GM12801 (cell line): ENCODE results near the gene AP2B1.

Experiments used
- TF ChIP-seq, protein P1 (sequence below): IDR thresholded peaks from one replicate; pipeline ENCODE4 v1.5.1; 2011; ENCODE audit warnings: control low read depth; ENCODE audit not compliant: insufficient read length; ENCODE audit errors: extremely low read depth

AP2B1 gene

DNA sequence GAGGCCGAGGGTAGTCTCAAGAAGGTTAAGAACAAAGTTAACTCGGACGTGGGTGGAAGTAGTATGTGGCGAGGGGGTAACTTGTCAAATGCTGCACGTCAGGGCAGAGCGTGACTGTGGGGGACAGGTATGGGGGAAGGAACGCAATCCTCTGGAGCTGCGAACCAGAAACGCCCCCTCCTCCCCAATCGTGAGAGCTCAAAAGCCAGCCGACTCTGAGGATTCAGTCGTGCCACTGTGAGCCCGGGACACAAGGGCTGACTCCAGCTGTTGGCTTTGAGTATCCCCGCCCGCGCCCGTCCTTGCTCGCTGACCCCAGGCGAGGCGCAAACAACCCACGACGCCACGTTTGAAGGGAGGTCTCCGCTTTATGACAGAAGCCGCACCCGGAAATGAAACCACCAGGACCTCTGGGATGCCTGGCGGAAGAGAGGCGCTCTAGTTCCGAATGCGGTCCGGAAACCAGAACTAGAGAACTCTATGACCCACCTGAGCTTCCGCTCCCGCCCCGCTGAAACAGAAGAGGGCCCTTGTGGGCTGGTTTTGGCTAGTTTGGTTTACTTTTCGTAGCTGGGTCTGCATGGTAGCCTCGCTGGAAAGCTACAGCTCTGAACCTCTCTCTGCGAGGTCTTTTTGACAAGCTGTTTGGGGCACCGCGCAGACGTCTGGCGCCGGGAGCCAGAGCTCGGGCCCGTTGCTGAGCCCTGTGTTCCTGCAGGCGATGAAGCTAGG, 8.8 kb upstream of the AP2B1 start, which contains the start of gene PEX12:
Gene PEX12, minus strand, starts transcription at position 375 of the 732 bp plus-strand sequence. CDS start 550 bp downstream, outside the sequence.
- TF ChIP-seq, protein P1, sequence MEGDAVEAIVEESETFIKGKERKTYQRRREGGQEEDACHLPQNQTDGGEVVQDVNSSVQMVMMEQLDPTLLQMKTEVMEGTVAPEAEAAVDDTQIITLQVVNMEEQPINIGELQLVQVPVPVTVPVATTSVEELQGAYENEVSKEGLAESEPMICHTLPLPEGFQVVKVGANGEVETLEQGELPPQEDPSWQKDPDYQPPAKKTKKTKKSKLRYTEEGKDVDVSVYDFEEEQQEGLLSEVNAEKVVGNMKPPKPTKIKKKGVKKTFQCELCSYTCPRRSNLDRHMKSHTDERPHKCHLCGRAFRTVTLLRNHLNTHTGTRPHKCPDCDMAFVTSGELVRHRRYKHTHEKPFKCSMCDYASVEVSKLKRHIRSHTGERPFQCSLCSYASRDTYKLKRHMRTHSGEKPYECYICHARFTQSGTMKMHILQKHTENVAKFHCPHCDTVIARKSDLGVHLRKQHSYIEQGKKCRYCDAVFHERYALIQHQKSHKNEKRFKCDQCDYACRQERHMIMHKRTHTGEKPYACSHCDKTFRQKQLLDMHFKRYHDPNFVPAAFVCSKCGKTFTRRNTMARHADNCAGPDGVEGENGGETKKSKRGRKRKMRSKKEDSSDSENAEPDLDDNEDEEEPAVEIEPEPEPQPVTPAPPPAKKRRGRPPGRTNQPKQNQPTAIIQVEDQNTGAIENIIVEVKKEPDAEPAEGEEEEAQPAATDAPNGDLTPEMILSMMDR = no peak

DNA sequence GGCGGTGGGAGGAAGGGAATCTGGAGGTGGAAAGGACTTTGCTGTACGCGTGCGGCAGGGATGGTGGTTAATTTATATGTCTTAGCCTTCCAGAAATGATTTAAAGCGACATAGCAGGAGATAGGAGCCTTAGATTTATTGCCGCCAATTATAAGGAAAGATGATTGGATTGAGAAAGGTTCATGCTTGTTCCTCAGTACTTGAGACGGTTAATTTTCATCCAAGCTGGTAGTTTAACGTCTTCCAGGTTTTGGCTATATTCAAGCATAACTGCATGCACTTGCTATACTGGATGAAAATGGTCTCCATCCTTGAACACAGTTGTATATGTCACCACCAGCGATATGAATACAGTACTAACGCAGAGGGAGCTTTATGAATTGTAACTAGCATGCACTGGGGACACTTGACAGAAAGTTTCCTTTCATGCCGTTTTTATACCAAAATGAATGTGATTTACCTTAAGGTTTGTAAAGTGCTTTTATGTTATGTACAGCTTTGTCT, 8.1 kb upstream of the AP2B1 start:
- TF ChIP-seq, protein P1 = no peak

DNA sequence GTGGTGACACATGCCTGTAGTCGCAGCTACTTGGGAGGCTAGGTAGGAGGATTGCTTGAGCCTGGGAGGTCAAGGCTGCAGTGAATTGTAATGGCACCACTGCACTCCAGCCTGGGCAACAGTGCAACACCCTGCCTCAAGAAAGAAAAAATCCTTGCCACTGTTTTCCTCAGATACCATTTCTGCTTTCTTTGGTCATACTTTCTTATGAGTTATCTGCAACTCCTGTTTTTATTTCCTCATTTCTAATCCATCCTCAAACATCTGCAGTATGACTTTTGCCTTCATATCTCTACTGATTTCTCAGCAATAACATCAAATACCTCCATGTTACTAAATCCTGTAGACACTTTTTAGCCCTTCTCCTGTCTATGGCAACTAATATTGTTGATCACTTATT, 3.1 kb upstream of the AP2B1 start:
- TF ChIP-seq, protein P1 = no peak

DNA sequence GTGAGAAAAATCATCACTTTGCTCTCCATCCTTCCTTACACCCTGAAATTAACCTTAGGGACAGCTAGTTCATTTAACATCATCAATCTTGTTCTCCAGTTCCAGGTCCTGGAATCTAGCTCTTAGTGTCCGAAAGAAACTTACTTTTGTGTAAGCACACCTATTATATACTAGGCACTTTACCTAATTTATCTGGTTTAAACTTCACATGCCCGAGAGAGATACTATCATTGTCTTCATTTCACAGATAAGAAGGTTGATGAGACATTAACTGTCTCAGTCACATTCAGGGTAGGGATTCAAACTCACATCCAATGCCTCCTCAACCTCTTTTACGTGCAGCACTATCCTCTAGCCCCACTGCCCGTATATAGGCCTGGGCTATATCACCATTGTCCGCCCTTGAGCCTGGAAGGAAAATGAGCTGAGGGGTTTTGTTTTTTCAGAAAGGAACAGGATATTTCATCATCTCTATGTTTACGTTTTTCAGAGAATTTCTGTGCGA, 501 bp upstream of the AP2B1 start:
- TF ChIP-seq, protein P1 = no peak

DNA sequence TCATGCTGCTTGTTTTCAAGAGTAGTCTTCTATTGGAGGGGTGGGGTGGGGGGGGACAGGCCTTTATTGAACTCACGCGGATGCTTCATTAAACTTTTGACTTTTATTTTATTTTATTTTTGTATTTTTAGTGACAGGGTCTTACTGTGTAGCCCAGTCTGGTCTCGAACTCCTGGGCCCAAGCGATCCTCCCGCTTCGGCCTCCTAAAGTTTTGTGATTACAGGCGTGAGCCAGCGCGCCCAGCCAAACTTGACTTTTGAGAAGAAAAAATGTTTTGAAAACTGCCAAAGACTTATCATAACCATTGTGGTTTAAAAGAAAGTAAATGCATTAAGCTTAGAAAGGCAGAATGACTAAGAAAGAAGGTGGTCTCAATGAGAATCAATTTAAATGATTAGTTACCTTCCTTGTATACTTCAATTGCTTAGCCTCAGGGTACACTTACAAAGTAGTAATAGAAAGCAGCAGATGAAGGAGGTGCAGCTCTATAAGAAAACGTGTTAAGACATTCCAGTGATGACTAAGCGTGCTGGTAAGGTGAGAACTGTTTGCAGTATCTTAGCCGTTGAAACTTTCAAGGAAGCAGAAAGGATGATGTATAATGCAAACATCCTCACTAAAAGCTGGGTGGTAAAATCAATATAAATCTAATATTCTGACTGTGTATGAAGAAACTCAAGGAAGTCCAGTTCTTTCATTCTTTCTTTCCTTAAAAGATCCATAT, 1.2 kb downstream of the AP2B1 start:
- TF ChIP-seq, protein P1 = no peak

DNA sequence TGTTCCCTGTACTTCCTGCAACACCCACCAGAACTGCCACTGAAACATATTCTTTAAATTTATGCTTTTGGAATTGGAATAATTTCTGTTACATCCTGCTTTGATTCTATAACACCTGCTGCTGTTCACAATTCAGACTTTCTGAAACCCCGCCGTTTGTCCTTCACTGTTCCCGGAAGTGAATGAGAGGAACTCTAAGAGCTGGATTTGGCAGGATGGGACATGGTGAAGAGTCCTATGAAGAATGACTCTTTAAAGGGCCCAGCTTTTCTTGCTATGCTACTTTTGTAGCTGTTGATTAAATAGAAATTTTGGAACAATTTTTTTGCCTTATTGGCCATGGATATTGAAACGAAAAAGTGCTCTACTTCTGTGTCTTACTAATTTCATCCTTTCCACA, 8.9 kb downstream of the AP2B1 start:
- TF ChIP-seq, protein P1 = no peak

DNA sequence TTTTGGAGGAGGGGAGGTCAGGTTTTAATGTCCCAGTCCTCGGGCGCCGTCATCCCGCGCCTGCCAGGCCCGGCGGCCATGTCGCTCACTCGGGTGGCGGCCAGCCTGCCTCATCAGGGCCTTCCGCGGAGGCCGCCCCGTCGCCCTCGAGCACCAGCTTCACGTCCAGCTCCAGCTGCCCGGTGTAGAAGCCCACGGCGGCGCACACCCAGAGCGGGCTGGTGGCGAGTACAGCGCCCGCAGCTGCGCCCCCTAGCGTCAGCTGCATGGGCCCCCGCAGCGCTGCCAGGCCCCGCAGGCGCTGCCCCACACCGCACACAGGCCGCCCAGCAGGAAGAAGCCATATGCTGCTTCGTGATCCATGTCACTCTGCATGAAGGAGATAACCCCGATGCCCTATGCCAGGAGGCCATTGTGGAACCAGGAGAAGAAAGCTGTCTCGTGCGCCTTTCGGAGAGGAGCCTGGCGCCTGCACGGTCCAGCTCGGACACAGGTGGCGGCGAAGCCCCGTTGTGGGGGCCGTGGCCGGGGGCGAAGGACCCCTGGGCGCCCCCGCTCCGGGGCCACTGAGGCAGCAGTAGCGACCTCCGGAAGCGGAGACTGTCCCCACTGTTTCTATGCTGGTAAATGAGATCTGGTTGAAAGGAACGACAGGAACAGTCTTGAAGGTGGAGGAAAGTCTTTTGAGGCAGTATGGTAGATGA, 9.6 kb downstream of the AP2B1 start:
- TF ChIP-seq, protein P1 = no peak
